HL-60 (cell line): ENCODE results near the gene NRXN3.

ENCODE experiments used
- CTCF ChIP-seq: IDR thresholded peaks from one replicate; pipeline ENCODE4 v1.5.1; 2011; ENCODE audit warnings: low read length, control low read depth, inconsistent platforms; ENCODE audit not compliant: insufficient read depth
- REST ChIP-seq: IDR thresholded peaks from 2 replicates; pipeline ENCODE4 v1.6.1; 2012; ENCODE audit warnings: low read depth; ENCODE audit not compliant: insufficient replicate concordance

GRCh38 chr14:78445275-78445674 lies 275.1 kb downstream of the NRXN3 start:
- no peak for TF ChIP-seq CTCF
- no peak for TF ChIP-seq REST
